ENCODE results near the gene SMIM7.

DNA sequence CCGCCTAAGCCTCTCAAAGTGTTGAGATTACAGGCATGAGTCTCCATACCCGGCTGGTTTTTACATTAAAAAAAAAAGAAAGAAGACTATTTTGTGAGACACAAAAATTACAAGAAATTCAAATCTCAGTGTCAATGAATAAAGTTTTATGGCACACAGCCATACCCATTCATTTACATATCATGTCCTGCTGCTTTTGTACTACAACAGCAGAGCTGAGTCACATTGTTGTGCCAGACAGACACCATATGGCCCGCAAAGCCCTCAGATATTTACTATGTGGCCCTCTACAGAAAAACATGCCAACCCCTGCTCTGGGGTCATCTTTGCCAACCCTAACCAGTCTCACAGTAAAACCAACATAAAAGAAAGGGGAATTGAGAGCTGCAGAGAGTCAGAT lies 5.3 kb downstream of the SMIM7 start:
- TF ChIP-seq, protein P1, sequence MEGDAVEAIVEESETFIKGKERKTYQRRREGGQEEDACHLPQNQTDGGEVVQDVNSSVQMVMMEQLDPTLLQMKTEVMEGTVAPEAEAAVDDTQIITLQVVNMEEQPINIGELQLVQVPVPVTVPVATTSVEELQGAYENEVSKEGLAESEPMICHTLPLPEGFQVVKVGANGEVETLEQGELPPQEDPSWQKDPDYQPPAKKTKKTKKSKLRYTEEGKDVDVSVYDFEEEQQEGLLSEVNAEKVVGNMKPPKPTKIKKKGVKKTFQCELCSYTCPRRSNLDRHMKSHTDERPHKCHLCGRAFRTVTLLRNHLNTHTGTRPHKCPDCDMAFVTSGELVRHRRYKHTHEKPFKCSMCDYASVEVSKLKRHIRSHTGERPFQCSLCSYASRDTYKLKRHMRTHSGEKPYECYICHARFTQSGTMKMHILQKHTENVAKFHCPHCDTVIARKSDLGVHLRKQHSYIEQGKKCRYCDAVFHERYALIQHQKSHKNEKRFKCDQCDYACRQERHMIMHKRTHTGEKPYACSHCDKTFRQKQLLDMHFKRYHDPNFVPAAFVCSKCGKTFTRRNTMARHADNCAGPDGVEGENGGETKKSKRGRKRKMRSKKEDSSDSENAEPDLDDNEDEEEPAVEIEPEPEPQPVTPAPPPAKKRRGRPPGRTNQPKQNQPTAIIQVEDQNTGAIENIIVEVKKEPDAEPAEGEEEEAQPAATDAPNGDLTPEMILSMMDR (IDR thresholded peaks at IDR 0.05): no peak
- no peak for TF ChIP-seq POLR2A (IDR thresholded peaks at IDR 0.05)
